Coronary artery (tissue), 2 donors: ENCODE results near the gene HYDIN.

ENCODE experiments used
- DNase-seq: peaks from one replicate; pipeline ENCODE4 v3.0.0-alpha.2; 2017; ENCODE audit warnings: low spot score
- H3K27ac ChIP-seq, 2 donors: fragments of 200-600 bp; sonication (generic); one replicate each; pipeline ENCODE4 v1.5.1; 2016 to 2019
- H3K4me3 ChIP-seq: fragments of 200-600 bp; sonication (generic); 2 replicates; pipeline ENCODE4 v1.5.1; 2016; ENCODE audit warnings: mild to moderate bottlenecking, moderate library complexity
- TF ChIP-seq, protein P1 (sequence below): fragments of 200-600 bp; sonication (generic); IDR thresholded peaks from one replicate; pipeline ENCODE4 v1.5.1; 2019; ENCODE audit warnings: antibody characterized with exemption

The HYDIN gene

DNA sequence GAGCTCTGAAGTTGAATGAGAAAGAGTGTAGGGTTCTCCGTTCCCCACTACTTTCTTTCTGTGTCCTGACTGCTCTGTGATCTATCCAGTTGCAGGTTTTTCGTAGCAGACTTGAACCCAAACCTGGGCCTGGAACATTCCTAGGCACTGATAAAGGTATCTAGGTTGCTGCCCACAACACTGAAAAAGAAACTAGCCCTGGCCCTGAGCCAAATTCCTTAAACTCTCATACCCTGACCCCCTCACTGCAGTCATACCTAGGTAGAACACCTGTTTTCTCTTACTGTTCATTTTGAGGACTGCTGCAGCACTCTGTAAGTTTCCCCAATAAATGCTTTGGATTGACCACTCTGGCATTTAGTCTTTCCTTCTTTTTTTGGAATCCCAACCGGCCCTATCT lies 5.4 kb downstream of the HYDIN start:
- TF ChIP-seq, protein P1, sequence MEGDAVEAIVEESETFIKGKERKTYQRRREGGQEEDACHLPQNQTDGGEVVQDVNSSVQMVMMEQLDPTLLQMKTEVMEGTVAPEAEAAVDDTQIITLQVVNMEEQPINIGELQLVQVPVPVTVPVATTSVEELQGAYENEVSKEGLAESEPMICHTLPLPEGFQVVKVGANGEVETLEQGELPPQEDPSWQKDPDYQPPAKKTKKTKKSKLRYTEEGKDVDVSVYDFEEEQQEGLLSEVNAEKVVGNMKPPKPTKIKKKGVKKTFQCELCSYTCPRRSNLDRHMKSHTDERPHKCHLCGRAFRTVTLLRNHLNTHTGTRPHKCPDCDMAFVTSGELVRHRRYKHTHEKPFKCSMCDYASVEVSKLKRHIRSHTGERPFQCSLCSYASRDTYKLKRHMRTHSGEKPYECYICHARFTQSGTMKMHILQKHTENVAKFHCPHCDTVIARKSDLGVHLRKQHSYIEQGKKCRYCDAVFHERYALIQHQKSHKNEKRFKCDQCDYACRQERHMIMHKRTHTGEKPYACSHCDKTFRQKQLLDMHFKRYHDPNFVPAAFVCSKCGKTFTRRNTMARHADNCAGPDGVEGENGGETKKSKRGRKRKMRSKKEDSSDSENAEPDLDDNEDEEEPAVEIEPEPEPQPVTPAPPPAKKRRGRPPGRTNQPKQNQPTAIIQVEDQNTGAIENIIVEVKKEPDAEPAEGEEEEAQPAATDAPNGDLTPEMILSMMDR, result no peak
- H3K27ac ChIP-seq, result no peak overlapping the region
- H3K4me3 ChIP-seq, result no peak overlapping the region
- no peak for DNase-seq

DNA sequence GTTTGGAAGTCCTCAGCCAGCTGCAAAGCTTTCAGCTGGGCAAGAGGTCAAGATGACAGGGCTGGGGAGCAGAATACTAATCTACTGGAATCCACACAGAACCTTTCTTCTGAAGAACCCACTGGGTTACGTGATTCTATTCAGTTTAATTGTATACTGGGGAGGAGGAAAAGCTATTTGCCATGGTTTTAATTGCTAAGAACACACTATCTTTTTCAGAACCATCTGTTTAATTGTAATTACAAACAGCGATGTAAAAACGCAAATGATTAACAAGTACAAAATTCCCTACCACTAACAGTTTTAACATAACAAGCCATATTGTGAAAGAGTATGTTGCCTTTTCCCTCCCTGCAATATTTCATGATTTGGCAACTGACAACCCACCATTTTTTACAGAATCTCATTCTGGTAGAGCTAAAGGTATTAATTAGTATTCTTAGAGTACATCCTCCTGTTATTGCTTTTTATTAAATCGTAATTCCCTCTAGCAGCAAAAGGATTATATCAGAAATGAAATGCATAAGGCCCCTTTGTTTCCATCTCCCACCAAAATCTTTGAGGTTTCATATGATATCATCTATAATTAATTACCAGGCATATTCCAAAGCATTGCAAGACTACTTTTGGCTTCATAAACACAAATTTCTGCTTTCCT lies 12.1 kb downstream of the HYDIN start:
- Histone ChIP-seq H3K27ac (no peak overlapping the region), H3K4me3 (no peak overlapping the region)
- TF ChIP-seq, protein P1, result no peak
- DNase-seq, result no peak

DNA sequence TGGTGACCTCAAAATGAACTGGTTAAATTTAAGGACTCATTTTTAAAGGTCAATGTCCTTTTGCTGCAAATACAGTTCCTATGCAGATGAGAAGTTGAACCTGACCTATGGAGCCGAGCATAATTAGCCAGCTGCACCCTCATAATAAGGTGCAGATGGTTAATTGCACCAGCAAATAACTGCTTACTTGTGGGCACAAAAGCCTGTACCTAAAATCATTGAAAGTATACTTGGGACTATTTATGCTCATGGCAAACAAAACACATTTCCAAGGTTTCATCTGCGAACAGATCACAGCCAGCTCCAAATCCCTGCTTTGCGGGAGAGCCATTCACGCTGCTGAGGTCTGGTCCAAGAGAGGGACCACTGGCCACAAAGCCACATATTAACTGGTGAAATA lies 13.0 kb downstream of the HYDIN start:
- Histone ChIP-seq H3K4me3 (no peak overlapping the region), H3K27ac (no peak overlapping the region)
- TF ChIP-seq, protein P1, result no peak
- DNase-seq, result no peak

DNA sequence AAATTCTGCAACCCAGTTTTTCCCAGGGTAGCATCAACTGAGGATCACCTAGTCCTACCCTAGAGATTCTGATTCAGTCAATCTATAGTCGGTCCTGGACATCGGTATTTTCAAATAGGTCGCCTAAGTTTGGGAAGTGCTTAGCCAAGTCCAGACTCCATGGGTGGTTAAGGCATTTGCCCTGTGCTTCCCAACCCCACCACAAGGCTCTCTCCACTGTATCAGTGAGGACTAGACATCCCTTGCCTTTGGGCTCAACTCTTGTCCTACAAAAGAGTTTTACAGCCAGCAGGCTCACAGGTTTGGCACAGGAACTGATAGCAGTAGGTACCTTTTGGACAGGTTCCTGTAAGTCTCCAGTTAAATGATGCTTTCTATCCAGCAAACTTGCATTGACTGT lies 13.8 kb downstream of the HYDIN start:
- no peak overlapping the region for H3K27ac ChIP-seq
- TF ChIP-seq, protein P1, result no peak
- H3K4me3 ChIP-seq, result no peak overlapping the region
- no peak for DNase-seq

DNA sequence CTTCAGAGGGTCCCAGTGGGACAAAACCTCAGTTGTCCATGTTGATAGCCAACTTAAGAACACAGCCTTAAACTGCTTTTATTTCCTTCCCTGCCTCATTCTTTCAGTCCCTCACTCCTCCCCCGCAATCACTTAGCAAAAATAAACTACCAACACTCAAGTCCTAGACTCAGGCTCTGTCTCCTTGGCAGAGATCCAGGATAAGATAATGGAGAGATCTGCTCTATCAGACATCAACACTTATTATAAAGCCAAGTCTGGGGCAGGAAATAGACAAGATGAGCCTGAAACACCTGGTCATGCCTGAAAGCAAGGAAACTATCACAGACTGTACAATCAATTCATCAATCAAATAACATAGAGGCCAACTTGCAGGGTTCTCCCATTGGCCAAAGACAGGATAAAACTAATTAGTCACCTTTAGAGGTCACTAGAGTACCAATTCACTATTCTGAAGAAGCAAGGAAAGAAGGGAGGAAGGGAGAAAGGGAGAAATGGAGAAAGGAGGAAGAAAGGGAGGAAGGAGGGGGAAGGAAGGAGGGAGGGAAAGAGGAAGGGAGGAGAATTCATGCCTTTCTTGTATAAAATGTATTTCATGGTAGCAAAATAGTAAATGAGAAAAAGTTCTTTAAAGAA lies 15.7 kb downstream of the HYDIN start:
- Histone ChIP-seq H3K27ac (no peak overlapping the region), H3K4me3 (no peak overlapping the region)
- DNase-seq, result no peak
- TF ChIP-seq, protein P1, result no peak

DNA sequence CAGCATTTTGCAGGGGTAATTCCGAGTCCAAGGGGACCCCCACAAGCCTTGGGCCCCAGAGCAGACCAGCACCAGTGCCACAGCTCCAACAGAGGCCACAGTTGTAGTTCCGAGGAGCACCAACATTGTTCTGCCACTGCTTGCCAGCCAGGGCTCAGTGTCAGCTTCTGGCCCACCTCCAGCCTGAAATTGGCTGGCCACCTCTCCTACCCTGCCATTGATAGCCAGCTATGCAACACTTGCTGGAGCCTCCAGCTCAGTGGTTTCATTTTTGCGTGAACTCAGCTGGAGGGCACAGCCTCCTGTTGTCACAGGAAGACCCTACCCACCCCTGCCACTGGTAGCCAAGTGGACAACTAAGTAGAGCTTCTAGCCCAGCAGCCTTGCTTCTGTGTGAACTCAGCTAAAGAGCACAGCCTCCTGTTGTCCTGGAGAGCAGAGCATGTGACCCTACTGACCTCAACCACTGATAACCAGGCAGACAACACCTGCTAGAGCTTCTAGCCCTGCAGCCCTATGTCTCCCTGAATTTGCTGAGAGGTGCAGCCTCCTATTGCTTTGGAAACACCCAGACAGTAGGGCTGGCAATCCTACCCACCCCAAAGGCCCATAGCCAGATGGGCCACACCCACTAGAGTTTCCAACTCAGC lies 24.9 kb downstream of the HYDIN start:
- DNase-seq, result no peak

More for the DNA sequence above, 24.9 kb downstream of the HYDIN start:
- TF ChIP-seq, protein P1, result no peak
- Histone ChIP-seq H3K4me3 (no peak overlapping the region), H3K27ac (no peak overlapping the region)
